Lower lobe of right lung (tissue), 2 donors: ENCODE results near the gene HLA-A. TPM values are rescaled to one million over a fixed set of nuclear protein-coding genes. Genes with fewer than 3 reads are reported as not detected.
A peak's percentile ranks its signal among the peaks of the same experiment; 100 is the strongest.

Source experiments
- ATAC-seq, 2 donors: fragments of 200-7000 bp; cut with Tn5 transposase; one replicate each; pipeline ENCODE4 v1.9.1; 2020 to 2022; ENCODE audit warnings: mild to moderate bottlenecking in 2 of 2, moderate library complexity in 2 of 2
- DNase-seq: peaks from one replicate; pipeline ENCODE4 v3.0.0-alpha.2; 2020
- H3K27ac ChIP-seq: fragments of 200-600 bp; one replicate; pipeline ENCODE4 v1.8.0; 2022
- H3K27me3 ChIP-seq: fragments of 200-600 bp; one replicate; pipeline ENCODE4 v1.8.0; 2022; ENCODE audit warnings: low read depth
- H3K36me3 ChIP-seq: fragments of 200-600 bp; one replicate; pipeline ENCODE4 v1.8.0; 2022; ENCODE audit warnings: mild to moderate bottlenecking
- H3K4me1 ChIP-seq: fragments of 200-600 bp; one replicate; pipeline ENCODE4 v1.8.0; 2022
- H3K4me3 ChIP-seq: fragments of 200-600 bp; one replicate; pipeline ENCODE4 v1.8.0; 2022; ENCODE audit warnings: mild to moderate bottlenecking
- H3K9me3 ChIP-seq: fragments of 200-600 bp; one replicate; pipeline ENCODE4 v1.8.0; 2022
- CTCF ChIP-seq: fragments of 200-600 bp; IDR thresholded peaks from one replicate; pipeline ENCODE4 v1.8.0; 2022; ENCODE audit warnings: antibody characterized with exemption, mild to moderate bottlenecking
- intact Hi-C: fragments of 100-400 bp; cut with DNase I; formaldehyde crosslinking; loops from one replicate; pipeline ENCODE4 v1.11.0; 2022
- total RNA-seq: library from RNA; stranded (reverse); fragmentation: NEBNext Ultra II Directional; extraction: Animal tissue kit (Norgen Biotek cat#: 25700); gene quantifications from one replicate; pipeline ENCODE4 v1.2.1, GENCODE V29; 2021
- donor health status: DM: no; HTN: yes; CAD: no; lungs with severe emphysema.

HLA-A gene
- total RNA-seq, 1 donor from 2014 or later = 1,064 TPM

GRCh38 chr6:29908341-29908662 lies 34.0 kb upstream of the HLA-A start:
- ATAC-seq (no peak), DNase-seq (no peak)
- Histone ChIP-seq H3K36me3 (no peaks in the 10 kb centered on the region), H3K9me3 (no peaks in the 10 kb centered on the region), H3K27ac (no peak overlapping the region), H3K4me3 (no peak overlapping the region), H3K27me3 (no peaks in the 10 kb centered on the region), H3K4me1 (no peaks in the 10 kb centered on the region)
- intact Hi-C loops = no loop called here
- TF ChIP-seq CTCF = no peak

- no peak for ATAC-seq
- no peaks in the 10 kb centered on the region for H3K36me3 ChIP-seq
- H3K9me3 ChIP-seq = no peaks in the 10 kb centered on the region
- H3K4me1 ChIP-seq = no peaks in the 10 kb centered on the region
- no peak for TF ChIP-seq CTCF
- H3K4me3 ChIP-seq = no peak overlapping the region
- intact Hi-C loops = no loop called here
- no peak for DNase-seq
- H3K27ac ChIP-seq = no peak overlapping the region
- no peaks in the 10 kb centered on the region for H3K27me3 ChIP-seq
Observed at GRCh38 chr6:29908710-29909109, 33.6 kb upstream of the HLA-A start.

- DNase-seq = no peak
- no peak overlapping the region for H3K4me3 ChIP-seq
- H3K27me3 ChIP-seq = no peaks in the 10 kb centered on the region
- H3K4me1 ChIP-seq = no peaks in the 10 kb centered on the region
- TF ChIP-seq CTCF = no peak
- no peaks in the 10 kb centered on the region for H3K9me3 ChIP-seq
- no peaks in the 10 kb centered on the region for H3K36me3 ChIP-seq
- H3K27ac ChIP-seq = no peak overlapping the region
- ATAC-seq = peak; percentile 57 to 78
- intact Hi-C loops = no loop called here
Observed at GRCh38 chr6:29909985-29910384, 32.3 kb upstream of the HLA-A start.

GRCh38 chr6:29912840-29913239 lies 29.5 kb upstream of the HLA-A start:
- Histone ChIP-seq H3K27me3 (no peaks in the 10 kb centered on the region), H3K4me1 (no peaks in the 10 kb centered on the region), H3K27ac (no peak overlapping the region), H3K9me3 (no peaks in the 10 kb centered on the region), H3K4me3 (no peak overlapping the region), H3K36me3 (no peaks in the 10 kb centered on the region)
- TF ChIP-seq CTCF = no peak
- no peak for ATAC-seq
- intact Hi-C loops = no loop called here
- DNase-seq = no peak

GRCh38 chr6:29916741-29917140 lies 25.6 kb upstream of the HLA-A start:
- H3K27ac ChIP-seq = no peak overlapping the region

More at GRCh38 chr6:29916741-29917140, 25.6 kb upstream of the HLA-A start:
- H3K4me3 ChIP-seq = no peak overlapping the region
- no peaks in the 10 kb centered on the region for H3K36me3 ChIP-seq
- no peaks in the 10 kb centered on the region for H3K9me3 ChIP-seq
- DNase-seq (no peak), ATAC-seq (no peak)
- no peak for TF ChIP-seq CTCF
- intact Hi-C loops = no loop called here
- no peaks in the 10 kb centered on the region for H3K27me3 ChIP-seq
- H3K4me1 ChIP-seq = no peaks in the 10 kb centered on the region
